Measurements from ENCODE around the gene TOMM20.

Gene TOMM20

DNA sequence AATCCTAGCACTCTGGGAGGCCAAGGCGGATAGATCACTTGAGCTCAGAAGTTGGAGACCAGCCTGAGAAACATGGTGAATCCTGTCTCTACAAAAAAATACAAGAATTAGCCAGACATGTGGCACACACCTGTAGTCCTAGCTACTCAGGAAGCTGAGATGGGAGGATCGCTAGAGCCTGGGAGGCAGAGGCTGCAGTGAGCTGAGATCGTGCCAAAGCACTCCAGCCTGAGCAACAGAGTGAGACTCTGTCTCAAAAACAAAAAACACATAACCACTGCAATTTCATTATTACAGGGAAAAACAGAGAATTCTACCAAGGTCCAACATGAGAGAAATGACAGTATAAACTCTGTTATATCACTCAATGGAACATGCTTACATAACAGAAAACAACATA lies 4.4 kb upstream of the TOMM20 start:
- DNase-seq = no peak

DNA sequence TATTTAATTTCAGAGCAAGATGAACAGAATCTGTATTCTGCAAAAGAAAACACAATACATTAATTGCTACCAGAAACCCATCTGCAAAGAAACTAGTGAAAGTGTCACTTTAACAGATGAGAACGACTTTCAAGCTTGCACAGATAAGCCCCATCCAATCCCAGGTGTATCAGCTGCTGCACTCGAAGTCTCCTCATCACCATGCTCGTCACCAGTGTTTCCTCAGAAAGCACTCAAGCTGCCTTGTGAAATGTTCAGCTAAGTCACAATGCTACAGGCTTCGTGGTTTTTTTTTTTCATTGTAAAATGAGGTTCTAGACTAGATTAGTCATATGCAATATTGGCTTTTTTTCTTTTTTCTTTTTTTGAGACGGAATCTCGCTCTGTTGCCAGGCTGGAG lies 3.3 kb upstream of the TOMM20 start:
- no peak for DNase-seq

DNA sequence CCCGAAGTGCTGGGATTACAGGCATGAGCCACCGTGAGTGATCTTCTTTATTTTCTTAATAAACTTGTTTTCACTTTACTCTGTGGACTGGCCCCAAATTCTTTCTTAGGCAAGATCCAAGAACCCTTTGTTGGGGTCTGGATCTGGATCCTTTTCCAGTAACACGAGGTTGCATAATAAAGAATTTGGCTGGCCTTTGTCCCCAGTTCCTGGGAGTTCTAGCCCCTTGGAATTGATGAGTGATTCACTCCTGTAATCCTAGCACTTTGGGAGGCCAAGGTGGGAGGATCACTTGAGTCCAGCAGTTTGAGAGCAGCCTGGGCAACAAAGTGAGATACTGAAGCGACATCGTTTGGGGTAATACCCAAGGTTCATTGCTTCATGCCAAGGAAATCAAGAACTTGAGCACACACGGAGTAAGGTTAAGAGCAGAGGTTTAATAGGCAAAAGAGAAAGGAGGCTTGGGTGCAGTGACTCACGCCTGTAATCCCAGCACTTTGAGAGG lies 2.2 kb upstream of the TOMM20 start:
- DNase-seq = no peak

DNA sequence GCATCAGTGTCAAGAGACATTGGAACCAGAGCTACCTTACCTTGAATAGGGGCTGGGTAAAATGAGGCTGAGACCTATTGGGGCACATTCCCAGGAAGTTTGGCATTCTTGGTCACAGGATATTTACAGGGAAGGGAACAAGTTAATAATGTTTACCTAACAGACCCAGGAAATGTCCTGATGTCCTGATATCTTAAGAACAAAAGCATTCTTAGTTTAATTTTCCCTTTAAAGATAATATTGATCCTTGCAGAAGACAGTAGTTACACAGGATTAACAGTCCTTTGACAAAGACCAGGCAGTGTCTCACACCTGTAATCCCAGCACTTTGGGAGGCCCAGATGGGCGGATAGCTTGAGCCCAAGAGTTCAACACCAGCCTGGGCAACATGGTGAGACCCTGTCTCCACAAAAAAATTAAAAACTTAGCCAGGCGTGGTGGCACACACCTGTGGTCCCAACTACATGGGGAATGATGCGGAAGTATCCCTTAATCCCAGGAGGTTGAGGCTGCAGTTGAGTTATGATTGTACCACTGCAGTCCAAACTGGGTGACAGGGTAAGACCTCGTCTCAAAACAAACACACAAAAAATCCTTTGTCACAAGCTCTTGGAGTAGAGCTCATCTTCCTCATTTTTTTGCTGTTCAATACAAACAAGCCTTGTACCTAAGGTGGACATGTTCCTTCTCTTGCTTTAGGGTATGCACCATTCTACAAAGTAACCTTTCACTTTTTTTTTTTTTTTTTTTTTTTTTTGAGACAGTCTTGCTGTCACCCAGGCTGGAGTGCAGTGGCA lies 1.3 kb upstream of the TOMM20 start:
- DNase-seq = no peak

DNA sequence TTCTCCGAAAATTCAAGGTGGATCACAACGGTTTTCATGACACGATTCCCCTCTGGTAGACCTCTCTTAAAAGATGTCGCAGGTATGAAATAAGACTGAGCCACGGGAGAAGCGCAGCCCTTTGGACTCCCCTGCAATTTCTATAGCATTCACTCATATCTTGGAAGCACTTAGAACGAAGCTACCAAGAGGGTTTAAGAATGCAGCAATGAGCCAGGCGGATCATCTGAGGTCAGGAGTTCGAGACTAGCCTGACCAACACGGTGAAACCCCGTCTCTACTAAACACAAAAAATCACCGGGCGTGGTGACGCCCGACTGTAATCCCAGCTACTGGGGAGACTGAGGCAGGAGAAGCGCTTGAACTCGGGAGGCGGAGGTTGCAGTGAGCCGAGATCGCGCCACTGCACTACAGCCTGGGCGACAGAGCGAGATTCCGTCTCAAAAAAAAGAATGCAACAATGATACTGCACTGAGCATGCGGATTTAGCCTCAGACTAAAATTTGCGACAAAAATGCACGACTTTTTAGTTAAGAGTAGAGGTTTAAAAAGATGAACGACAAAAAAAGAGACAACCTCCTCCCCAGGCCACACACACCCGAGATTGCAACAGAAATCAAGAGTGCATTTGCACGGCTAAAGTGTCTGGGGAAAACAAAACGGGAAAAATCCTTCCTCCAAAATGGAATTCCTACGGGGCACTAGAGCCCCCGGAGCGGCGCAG lies 743 bp downstream of the TOMM20 start:
- DNase-seq = peak; percentile 12

DNA sequence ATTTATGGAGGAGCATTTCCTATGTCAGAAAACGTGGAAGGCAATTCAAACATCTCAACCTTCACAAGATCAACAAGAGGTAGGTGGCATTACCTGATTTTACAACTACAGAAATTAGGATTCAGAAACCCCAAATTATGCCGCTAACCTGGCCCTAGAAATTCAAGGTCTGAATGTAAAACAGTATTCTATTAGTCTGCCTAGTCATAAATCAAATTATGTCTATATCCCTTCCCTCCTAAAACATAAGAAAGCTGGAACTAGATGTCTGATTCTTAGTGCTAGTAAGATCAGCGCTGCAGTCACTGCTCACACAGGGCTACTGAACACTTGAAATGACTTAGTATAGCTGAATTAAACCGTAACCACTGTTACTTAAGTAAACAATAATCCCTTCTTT lies 1.4 kb downstream of the TOMM20 start:
- DNase-seq = no peak

DNA sequence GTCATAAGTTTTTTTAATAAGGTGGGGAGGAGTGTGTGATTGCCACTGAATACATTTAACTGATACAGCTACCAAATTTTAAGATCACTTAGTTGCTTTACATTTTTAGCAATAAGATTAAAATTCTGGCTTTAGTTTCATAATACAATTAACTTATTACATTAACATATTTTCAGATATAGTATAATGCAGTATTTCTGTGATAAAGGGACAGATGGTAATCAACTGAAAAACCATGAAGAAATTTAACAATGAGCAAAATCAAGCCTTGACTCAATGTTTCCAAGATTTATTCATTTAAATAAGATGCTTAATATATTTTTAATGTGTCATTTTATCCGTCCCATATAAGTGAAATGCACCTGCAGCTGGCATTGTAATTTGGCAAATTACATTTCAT lies 4.0 kb downstream of the TOMM20 start:
- no peak for DNase-seq

DNA sequence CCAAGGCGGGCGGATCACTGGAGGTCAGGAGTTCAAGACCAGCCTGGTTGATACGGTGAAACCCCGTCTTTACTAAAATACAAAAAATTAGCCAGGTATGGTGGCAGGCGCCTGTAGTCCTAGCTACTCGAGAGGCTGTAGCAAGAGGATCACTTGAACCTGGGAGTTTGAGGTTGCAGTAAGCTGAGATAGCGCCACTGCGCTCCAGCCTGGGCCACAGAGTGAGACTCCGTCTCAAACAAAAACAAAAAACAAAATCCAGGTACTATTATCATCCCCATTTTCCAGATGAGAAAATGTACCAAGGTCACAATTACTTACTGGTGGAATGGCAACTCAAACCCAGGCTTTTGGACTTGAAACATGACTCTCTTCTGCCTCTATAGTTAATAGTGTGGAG lies 4.5 kb downstream of the TOMM20 start:
- no peak for DNase-seq

DNA sequence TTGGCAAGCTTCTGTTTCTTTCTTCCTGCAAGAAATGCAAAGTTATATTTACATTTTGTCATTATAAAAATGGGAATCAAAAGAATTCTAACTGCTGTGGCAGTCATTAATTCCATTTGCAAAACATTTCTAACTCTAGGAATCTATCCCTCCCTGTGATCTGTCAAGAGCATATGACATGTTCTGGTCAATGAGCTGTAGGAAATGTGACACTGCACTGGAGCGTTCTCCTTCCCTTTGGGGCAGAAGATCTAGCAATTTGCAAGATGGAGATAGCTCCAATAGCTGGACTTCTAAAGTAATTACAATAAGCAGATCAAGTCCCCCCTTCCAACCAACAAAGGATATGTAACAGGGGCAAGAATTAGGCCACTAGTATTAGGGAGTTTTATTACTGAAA lies 6.3 kb downstream of the TOMM20 start:
- DNase-seq = no peak

DNA sequence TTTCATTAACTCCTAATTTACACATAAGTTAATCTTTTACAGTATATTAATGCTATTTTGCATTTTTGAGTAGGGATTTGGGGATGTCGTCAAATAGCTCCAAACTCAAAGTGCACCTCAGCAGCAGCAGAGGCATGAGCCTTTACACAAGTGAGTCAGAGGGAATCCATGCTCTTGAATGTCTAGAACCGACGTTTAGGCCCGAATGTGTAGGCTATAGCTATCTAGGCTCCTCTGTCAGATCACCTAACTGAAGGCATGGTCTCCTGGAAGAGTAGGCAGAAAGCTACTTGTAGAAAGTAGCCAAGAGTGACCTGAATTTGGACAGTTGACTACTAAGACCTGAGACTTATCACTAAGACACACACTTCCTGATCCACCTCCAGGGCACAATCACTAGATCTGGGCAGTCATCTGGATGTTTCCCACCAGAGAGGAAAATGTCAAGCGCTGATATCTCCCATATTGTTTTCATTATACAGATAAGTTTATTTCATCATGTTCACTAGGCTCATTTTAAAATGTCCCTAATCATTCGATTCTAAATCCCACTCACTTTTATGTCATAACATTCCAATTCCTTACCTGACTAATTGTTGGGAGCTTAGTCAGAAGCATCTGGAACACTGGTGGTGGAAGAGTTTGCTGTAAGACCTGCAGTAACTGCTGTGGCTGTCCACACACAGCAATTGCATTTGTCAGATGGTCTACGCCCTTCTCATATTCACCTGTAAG lies 15.3 kb downstream of the TOMM20 start:
- no peak for DNase-seq

DNA sequence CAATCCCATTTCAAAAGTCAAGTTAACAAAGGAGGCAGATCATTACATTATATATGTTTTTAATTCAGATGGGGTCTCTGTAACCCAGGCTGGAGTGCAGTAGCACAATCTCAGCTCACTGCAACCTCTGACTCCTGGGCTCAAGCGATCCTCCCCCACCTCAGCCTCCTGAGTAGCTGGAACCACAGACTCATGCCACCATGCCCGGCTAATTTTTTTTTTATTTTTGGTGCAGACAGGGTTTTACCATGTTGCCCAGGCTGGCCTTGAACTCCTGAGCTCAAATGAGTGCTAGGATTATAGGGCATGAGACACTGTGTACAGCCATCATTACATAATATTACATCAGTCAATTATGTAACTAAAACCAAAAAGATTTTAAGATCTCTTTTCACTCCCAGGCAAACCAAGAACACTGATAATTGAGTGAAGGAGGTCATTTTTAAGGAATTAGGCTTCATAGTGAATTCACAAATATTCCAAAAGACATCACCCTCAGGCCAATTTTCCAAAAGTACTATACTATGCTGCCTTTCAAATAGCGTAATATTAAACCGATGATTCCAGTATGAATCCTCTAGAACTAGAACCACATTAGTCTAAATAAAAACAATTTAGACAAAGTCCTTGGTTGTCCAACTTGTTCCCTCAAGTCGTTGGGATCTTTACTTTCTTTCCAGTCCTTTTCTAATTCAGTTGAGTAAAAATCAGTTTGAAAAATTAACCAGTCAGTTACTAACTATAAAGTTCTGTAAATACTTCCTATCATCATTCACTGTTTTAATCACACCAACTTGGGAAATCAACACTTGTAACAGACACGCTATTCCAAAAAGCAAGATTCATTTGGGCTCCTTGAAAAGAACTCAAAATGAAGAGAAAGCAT lies 16.1 kb downstream of the TOMM20 start:
- no peak for DNase-seq

DNA sequence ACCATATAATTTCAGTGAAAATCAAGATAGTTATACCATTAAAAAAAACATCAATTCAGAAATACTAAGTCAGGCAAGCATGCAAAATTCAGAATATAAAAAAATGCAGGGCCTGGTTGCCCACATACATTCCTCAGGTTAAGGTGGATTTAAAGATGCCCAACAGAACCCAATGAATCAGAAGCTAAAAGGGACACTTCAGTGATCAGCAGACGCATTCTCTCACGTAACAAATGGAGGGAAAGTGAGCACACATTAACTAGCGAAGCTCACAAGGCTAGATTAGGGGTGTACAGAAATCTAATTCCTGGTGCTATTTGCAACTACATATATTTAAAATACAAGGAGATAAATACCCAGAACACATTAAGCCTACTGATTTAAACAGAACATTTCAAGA lies 17.5 kb downstream of the TOMM20 start:
- DNase-seq = no peak

DNA sequence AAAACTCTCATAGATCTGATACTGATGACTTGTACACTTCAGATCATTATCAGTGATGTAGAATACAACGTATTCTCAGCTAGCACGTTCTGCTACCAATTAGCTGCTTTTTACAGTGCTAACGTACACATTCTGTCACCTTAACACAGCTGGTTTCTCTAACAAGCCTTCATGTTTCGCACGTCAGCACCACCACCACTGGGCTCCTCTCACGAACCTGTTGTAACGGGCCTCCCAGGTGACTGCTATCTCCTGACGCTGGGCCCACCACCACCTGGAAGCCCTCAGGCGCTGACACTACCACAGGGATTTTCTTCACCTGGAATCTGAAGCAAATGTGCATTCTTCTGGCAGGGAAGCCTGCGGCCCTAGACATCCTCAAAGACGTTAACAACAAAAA lies 19.8 kb downstream of the TOMM20 start:
- no peak for DNase-seq

DNA sequence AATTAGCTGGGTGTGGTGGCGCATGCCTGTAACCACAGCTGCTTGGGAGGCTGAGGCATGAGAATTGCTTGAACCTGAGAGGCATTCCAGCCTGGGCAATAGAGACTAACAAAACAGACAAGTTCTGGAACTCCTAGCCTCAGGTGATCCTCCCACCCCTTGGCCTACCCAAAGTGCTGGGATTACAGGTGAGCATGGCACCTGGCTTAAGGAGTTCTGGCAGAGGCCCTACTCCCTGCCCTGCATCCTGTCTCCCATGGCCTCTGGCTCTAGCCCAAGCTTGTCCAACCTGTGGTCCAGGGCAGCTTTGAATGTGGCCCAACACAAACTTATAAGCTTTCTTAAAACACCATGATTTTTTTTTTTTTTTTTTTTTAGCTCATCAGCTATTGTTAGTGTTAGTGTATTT lies 20.4 kb downstream of the TOMM20 start:
- DNase-seq = no peak

DNA sequence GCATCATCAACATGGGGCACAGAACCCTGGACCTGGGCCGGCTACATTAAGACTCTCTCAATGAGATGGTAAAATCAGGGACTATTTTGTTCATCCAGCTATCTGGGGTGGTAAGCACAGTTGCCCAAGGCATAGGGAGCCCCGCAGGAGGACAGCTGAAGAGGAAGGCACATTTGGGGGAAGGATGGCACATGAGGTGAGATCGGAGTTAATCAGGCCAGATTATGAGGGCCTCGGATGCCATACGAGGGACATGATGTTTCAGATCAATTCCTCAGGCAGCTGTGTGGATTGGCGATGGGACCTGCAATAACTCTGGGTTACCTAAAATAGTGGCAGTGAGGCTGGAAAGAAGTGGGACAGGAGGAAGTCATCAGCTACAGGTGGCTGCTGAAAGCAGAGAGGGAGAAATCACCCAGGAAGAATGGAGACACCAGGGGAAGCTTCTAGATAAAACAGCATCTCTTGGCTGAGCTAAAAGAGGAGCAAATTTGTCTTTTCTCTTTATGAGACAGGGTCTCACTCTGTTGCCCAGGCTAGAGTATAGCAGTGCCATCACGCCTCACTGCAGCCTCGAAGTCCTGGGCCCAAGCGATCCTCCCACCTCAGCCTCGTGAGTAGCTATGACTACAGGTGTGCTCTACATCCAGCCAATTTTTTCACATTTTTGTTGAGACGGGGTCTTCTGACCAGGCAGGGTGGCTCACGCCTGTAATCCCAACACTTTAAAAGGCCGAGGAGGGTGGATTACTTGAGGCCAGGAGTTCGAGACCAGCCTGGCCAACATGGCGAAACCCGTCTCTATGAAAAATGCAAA lies 21.1 kb downstream of the TOMM20 start:
- no peak for DNase-seq

DNA sequence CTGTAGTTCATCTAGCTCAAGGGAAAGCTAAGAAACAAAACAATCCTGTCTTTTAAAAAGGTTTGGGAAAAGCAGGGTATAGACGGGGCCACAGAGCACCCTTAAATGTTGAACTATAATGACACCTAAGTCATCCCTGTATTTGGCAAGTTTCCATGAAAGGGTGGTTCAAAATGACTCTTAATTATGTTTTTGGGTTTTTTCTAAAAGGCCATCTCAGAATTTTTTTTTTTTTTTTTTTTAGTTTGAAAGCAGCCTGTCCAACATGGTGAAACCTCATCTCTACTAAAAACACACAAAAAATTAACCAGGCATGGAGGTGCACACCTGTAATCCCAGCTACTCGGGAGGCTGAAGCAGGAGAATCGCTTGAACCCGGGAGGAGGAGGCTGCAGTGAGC lies 22.2 kb downstream of the TOMM20 start:
- DNase-seq = no peak

DNA sequence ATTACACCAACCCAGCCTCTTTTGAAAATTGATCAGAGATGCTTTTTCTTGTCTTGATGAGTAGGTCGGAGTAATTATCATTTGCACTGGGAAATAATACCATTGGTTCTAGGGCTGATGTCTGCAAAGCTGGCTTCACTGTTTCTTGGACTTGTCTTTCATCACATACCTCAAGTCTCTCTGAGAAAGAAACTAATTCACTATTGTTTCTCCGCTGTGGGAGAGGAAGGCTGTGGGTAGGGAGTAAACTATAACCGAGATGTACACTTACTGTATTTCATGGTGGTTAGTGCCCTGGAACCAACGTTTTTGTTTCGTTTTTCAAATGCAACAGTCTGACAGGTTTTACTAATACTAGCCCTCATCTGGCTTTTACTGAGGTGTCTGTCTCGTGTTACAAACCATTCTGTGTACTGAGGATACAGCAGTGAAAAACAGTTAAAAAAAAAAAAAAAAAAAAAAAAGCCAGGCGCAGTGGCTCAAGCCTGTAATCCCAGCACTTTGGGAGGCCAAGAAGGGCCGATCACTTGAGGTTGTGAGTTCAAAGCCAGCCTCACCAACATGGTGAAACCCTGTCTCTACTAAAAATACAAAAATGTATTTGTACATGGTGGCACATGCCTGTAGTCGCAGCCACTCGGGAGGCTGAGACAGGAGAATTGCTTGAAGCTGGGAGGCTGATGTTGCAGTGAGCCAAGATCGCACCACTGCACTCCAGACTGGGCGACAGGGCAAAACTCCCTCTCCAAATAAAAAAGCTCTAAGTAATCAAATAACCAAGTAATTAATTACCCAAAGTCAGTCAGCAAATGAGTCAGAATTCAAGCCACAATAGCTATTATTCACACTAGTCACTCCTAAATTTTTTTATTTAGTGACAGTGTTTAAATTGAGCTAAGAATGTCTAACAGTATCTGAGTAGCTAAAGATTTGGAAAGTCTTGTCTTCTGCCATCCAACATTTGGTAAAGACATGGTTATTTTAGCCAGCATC lies 23.3 kb downstream of the TOMM20 start:
- DNase-seq = no peak

DNA sequence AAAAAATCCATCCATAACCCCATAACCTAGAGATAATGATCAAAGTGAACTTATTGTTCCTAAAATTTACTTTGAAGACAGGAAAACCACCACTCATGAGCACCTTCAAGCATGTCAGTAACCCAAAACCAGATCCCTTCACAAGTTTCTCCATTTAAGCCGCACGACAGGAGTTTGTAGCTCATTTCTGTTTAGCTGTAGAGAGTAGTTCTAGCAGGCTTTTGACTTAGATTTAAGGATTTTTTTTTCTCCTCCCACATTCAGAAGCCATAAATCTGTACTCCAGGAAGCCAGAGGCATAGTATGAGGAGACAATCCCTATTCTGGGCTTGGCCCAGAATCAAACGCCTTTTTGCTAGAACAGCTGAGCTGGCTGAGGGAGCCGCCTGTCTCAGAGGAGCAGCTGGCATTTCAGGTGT lies 25.6 kb downstream of the TOMM20 start:
- no peak for DNase-seq

DNA sequence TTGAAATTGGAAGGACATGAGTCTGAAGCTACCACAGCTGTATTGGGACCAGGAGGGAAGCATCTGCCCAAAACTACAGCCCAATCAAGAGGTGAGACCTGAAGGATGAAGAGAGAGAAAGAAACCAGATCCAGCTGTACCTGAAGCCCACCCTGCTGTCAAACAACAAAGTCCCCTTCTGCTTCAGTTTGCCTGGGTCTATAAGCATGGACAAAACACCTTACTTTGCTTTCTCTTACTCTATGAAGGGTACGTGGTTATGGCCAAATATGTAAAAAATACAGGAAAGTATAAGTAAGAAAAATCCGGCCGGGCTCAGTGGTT lies 26.4 kb downstream of the TOMM20 start:
- DNase-seq = no peak

DNA sequence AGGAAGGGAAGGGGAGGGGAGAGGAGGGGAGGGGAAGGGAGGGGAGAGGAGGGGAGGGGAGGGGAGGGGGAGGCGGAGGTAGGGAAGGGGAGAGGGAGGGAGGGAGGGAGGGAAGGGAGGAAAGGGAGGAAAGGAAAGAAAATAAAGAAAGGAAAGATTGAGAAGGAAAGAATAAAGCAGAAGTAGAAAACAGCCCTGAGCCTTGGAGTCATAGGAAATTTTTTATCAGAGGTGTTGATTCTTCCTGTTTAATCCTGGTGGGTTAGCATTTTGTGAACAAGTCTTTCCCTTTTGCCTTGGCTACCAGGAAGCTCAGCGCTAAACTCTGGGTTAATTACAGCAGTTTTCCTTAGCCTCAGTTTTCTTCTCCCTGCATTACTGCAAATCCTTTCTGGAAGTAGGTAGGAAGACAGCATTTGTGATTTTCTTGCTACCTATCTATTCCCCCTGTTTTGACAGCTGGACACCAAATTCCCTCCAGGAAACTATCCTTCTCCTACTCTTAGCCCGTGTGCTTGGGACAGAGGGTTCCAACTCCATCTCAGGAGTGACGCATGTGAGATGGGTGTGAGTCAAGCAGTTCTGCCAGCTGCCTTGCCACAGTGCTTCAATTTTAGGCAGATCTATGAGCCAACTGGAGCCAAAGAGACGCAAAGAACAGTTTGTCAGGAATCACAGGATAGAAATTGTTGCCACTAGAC lies 26.9 kb downstream of the TOMM20 start:
- no peak for DNase-seq

Measured in stimulated activated CD4-positive, alpha-beta T cell treated with anti-CD3 and anti-CD28 coated beads, Interleukin-4, amount 100 ng/mL, for 1 hour (primary cell).